GM12878 (cell line): ENCODE data around the gene UBXN10. TPM values are rescaled to one million over a fixed set of nuclear protein-coding genes. Genes with fewer than 3 reads are reported as not detected.

ENCODE experiments used
- ATAC-seq: fragments of 200-7000 bp; cut with Tn5 transposase; 3 replicates; pipeline ENCODE4 v1.9.1; 2020; ENCODE audit warnings: mild to moderate bottlenecking, moderate library complexity
- BruUV-seq: library from RNA; stranded (reverse); fragments of 400-500 nt; replicated peaks from 2 replicates; lab custom pipeline; 2021; lab: Mats Ljungman, UMichigan
- CTCF ChIA-PET: fragments of 300-600 bp; sonication (Branson Sonifier 250); formaldehyde crosslinking; extraction: SDS; loops from one replicate; lab custom pipeline; 2021; ENCODE audit warnings: inconsistent platforms; lab: Yijun Ruan, JAX
- POLR2A ChIA-PET: fragments of 350-600 bp; formaldehyde crosslinking; extraction: SDS; loops from one replicate; lab custom pipeline; 2021; ENCODE audit warnings: inconsistent platforms; lab: Charles Lee
- RAD21 ChIA-PET: fragments of 300-600 bp; sonication (Branson Sonifier 250); formaldehyde crosslinking; loops from one replicate; lab custom pipeline; 2023; ENCODE audit warnings: antibody characterized with exemption; ENCODE audit not compliant: unreplicated experiment; lab: Charles Lee
- SMC1A ChIA-PET: fragments of 300-600 bp; sonication (Branson Sonifier 250); formaldehyde crosslinking; loops from one replicate; lab custom pipeline; 2023; ENCODE audit not compliant: unreplicated experiment, uncharacterized antibody; lab: Charles Lee
- DNase-seq: peaks from one replicate; pipeline ENCODE4 v3.0.0-alpha.2; 2011; ENCODE audit warnings: low read depth, low spot score
- FAIRE-seq: peaks from 3 replicates; lab custom pipeline; 2011; peaks lifted over from hg19 to GRCh38; lab: Jason Lieb, UNC
- H2AFZ ChIP-seq: 2 replicates; pipeline ENCODE4 v1.6.0; 2011; ENCODE audit warnings: low read depth, low read length, control low read depth; ENCODE audit not compliant: control insufficient read depth
- H3K27ac ChIP-seq: 2 replicates; pipeline ENCODE4 v1.5.1; 2011; ENCODE audit warnings: control low read depth; ENCODE audit not compliant: control insufficient read depth, insufficient read depth
- H3K27me3 ChIP-seq, 2 experiments: replicated peaks in 1 of 2; 2 replicates each; pipeline versions ENCODE4 v1.6.0 to v1.6.1; 2011; ENCODE audit warnings: low read length in 1 of 2; ENCODE audit not compliant: control insufficient read depth in 2 of 2, insufficient read depth in 2 of 2
- H3K36me3 ChIP-seq, 2 experiments: 2 replicates each; pipeline ENCODE4 v1.5.1; 2011; ENCODE audit warnings: low read length in 1 of 2; ENCODE audit not compliant: control insufficient read depth in 2 of 2, insufficient read depth in 2 of 2
- H3K4me1 ChIP-seq: 2 replicates; pipeline ENCODE4 v1.6.1; 2011; ENCODE audit warnings: mild to moderate bottlenecking, low read length, moderate library complexity, mixed read lengths; ENCODE audit not compliant: control insufficient read depth, insufficient read depth
- H3K4me2 ChIP-seq: 2 replicates; pipeline ENCODE4 v1.6.0; 2011; ENCODE audit warnings: control low read depth; ENCODE audit not compliant: control insufficient read depth, insufficient read depth
- H3K4me3 ChIP-seq: fragments of 200-600 bp; sonication (generic); 2 replicates; pipeline ENCODE4 v1.5.1; 2016
- H3K79me2 ChIP-seq: 2 replicates; pipeline ENCODE4 v1.6.0; 2011; ENCODE audit warnings: low read length; ENCODE audit not compliant: control insufficient read depth, insufficient read depth
- H3K9ac ChIP-seq: 2 replicates; pipeline ENCODE4 v1.8.0; 2011; ENCODE audit warnings: low read length, control low read depth, mixed read lengths; ENCODE audit not compliant: control insufficient read depth, insufficient read depth
- H3K9me3 ChIP-seq: replicated peaks from 3 replicates; pipeline ENCODE4 v1.5.1; 2011; ENCODE audit warnings: mild to moderate bottlenecking, low read length; ENCODE audit not compliant: control insufficient read depth, insufficient read depth
- H4K20me1 ChIP-seq: 2 replicates; pipeline ENCODE4 v1.6.0; 2011; ENCODE audit not compliant: control insufficient read depth, insufficient read depth
- CHD2 ChIP-seq: IDR thresholded peaks from 2 replicates; pipeline ENCODE4 v1.6.1; 2011; ENCODE audit warnings: low read depth, low read length, improper control_type of control experiment, borderline replicate concordance
- CHD4 ChIP-seq: fragments of 200-600 bp; sonication (generic); IDR thresholded peaks from 2 replicates; pipeline ENCODE4 v1.6.1; 2016; ENCODE audit warnings: mild to moderate bottlenecking
- EED ChIP-seq: sonication (generic); IDR thresholded peaks from 2 replicates; pipeline ENCODE4 v1.6.1; 2016; ENCODE audit warnings: antibody characterized with exemption, low read depth
- LARP7 ChIP-seq: fragments of 450-650 bp; IDR thresholded peaks from 2 replicates; pipeline ENCODE4 v1.6.1; 2017; ENCODE audit warnings: mild to moderate bottlenecking
- MXI1 ChIP-seq: fragments of 150-350 bp; IDR thresholded peaks from 2 replicates; pipeline ENCODE4 v1.6.1; 2011; ENCODE audit warnings: low read depth, mild to moderate bottlenecking, inconsistent platforms, low read length, improper control_type of control experiment
- RB1 ChIP-seq: fragments of 450-650 bp; formaldehyde crosslinking; IDR thresholded peaks from 2 replicates; pipeline ENCODE4 v1.6.1; 2017; ENCODE audit warnings: mild to moderate bottlenecking, borderline replicate concordance
- RUNX3 ChIP-seq: IDR thresholded peaks from 2 replicates; pipeline ENCODE4 v1.6.1; 2012; ENCODE audit warnings: low read length, inconsistent platforms
- SMARCA5 ChIP-seq: fragments of 450-650 bp; IDR thresholded peaks from 2 replicates; pipeline ENCODE4 v1.6.1; 2017; ENCODE audit warnings: mild to moderate bottlenecking
- SMC3 ChIP-seq: IDR thresholded peaks from 2 replicates; pipeline ENCODE4 v1.6.1; 2011; ENCODE audit warnings: low read length, improper control_type of control experiment, borderline replicate concordance
- WGBS: methylation state at CpG from one replicate; pipeline ENCODE4 v1.1.6; 2016; ENCODE audit warnings: low lambda C conversion rate; ENCODE audit not compliant: insufficient replicate concordance, insufficient coverage; ENCODE audit errors: missing lambda C conversion rate; 5-methylcytosine and 5-hydroxymethylcytosine counted together
- in situ Hi-C: fragments of 300-500 bp; cut with MboI; formaldehyde crosslinking; loops from 9 replicates; pipeline ENCODE4 v1.14.3; 2018; ENCODE audit warnings: mixed read lengths
- intact Hi-C: fragments of 100-400 bp; cut with micrococcal nuclease; formaldehyde crosslinking; loops from one replicate; pipeline ENCODE4 v1.14.2; 2022; ENCODE audit not compliant: unreplicated experiment
- polyA plus RNA-seq, 11 experiments: library from polyadenylated mRNA; depleted of rRNA in 4 of 11; unstranded in 6 of 11; stranded (reverse) in 5 of 11; fragments of >200 nt; fragmentation: Nextera tagmentation in 4 of 11; fragmentation: Illumina TruSeq in 1 of 11; extraction: Ambion mirVana in 4 of 11; extraction: Trizol in 1 of 11; gene quantifications; 1 replicate in 1 of 11; 2 replicates in 10 of 11; pipeline versions ENCODE4 v1.2.1 to v1.2.3, GENCODE V29; 2011 to 2016; ENCODE audit warnings: inconsistent platforms in 2 of 11, missing spikeins in 2 of 11, low read depth in 1 of 11
- total RNA-seq, 4 experiments: library from RNA; depleted of rRNA in 3 of 4; stranded (reverse); fragments of >200 nt in 3 of 4; fragmentation: Illumina TruSeq in 1 of 4; extraction: Trizol in 1 of 4; gene quantifications; 2 replicates each; pipeline versions ENCODE4 v1.2.1 to v1.2.3, GENCODE V29; 2013 to 2021

Gene UBXN10
- total and polyA plus RNA-seq, 10 of the 15 experiments (the other 5 are each of a cell fraction or from before 2014, with no cell fraction given), result 0.03 to 0.15 (median 0.06) TPM; not detected in 7

- no peak overlapping the region for H3K4me2 ChIP-seq
- H3K9ac ChIP-seq, result no peak overlapping the region
- intact Hi-C loops, result no loop called here
- peaks cover 0 to 2% of the 10 kb centered on the region in 2 experiments; a peak in 2 of 4 replicates for H3K27me3 ChIP-seq
- H3K9me3 ChIP-seq, result no peaks in the 10 kb centered on the region
- FAIRE-seq, result no peak
- BruUV-seq, result no TSS peak
- TF ChIP-seq CHD2, result no peak
- TF ChIP-seq CHD4, result no peak
- no peak for TF ChIP-seq SMC3
- TF ChIP-seq, all 136 proteins: peak for 0
- ChIA-PET RAD21 (no interaction called here), CTCF (interaction anchor here (0.8 to 1.7 kb wide), 4 partner anchors 20 to 479 kb away, joined by 3 to 6 read pairs (median 4); no protein-coding TSS in a partner anchor), SMC1A (interaction anchor here (1.1 to 2.9 kb wide), 3 partner anchors 19 to 39 kb away, joined by 3 to 17 read pairs (median 4); no protein-coding TSS in a partner anchor), POLR2A (interaction anchor here (0.9 kb wide), 1 partner anchor 322 kb away, joined by 7 read pairs; no protein-coding TSS in a partner anchor)
- Histone ChIP-seq H3K79me2 (no peaks in the 10 kb centered on the region), H3K4me3 (no peak overlapping the region), H3K36me3 (no peaks in the 10 kb centered on the region), H3K4me1 (peaks cover 5% of the 10 kb centered on the region), H4K20me1 (no peaks in the 10 kb centered on the region), H3K27ac (no peak overlapping the region), H2AFZ (no peak overlapping the region)
- WGBS, result 81% methylated on average over 12 of the region's 12 CpGs
- in situ Hi-C loops, result no loop called here
- ATAC-seq (no peak), DNase-seq (no peak)
These were observed 13.8 kb upstream of the UBXN10 start for GRCh38 chr1:20172033-20172590.

DNA sequence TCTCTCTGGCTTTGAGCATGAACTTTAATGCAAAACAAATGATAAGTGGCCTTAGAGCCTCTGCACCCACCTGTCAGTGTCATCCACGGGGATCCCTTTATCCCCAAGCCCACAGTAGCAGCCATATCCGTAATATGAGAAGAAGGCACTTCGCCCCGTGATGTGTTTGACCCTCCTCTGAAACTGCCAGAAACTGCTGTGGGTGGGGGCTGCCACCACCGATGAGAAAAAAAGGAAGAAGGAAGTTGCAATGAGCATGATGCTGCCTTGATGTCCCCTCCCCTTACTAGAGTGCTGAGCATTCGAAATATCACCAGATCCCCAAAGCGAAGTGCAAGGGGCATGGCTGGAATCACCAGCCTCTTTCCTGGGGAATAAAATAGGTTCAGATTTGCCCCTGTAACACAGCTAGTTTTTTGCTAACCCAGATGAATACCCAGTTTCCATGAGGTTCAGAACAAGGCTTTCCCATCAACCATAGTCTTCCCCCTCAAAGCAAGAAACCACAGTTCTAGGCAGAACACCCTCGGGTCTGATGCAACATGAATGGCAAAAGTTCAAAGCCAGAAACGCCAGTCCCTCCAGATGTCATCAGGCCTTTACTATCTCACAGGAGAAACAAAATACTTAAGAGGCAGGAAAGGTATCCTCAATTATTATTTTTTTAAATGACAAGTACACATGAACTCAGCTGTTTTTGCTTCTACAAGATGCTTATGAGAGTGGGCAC is 10.8 kb upstream of the UBXN10 start:
- WGBS, result 18% methylated on average over 9 of the region's 9 CpGs
- ChIA-PET POLR2A (no interaction called here), SMC1A (no interaction called here), RAD21 (no interaction called here), CTCF (no interaction called here)
- H3K9me3 ChIP-seq, result no peaks in the 10 kb centered on the region; the same call in 2 of the 3 replicates
- H3K4me1 ChIP-seq, result peaks cover 5% of the 10 kb centered on the region
- no peak overlapping the region for H3K9ac ChIP-seq
- FAIRE-seq, result no peak
- no peaks in the 10 kb centered on the region for H3K79me2 ChIP-seq
- no peak for DNase-seq
- no peaks in the 10 kb centered on the region for H3K36me3 ChIP-seq
- ATAC-seq, result no peak
- no TSS peak for BruUV-seq
- H4K20me1 ChIP-seq, result no peaks in the 10 kb centered on the region
- H2AFZ ChIP-seq, result no peak overlapping the region
- in situ Hi-C loops, result no loop called here
- TF ChIP-seq MXI1, result no peak
- no peak for TF ChIP-seq RUNX3
- TF ChIP-seq EED, result no peak
- no peak for TF ChIP-seq LARP7
- no peak for TF ChIP-seq RB1
- no peak for TF ChIP-seq SMARCA5
- peaks cover 0 to 2% of the 10 kb centered on the region in 2 experiments; a peak in 1 of 4 replicates for H3K27me3 ChIP-seq
- no peak overlapping the region for H3K27ac ChIP-seq
- H3K4me2 ChIP-seq, result no peak overlapping the region
- intact Hi-C loops, result no loop called here
- no peak overlapping the region for H3K4me3 ChIP-seq
